Neural cell (in vitro differentiated cells): Measurements from ENCODE around the gene MRPS34. TPM values are rescaled to one million over a fixed set of nuclear protein-coding genes. Genes with fewer than 3 reads are reported as not detected.

Experiments
- H2AFZ ChIP-seq: fragments of 200-600, 300-800 bp; sonication (generic), shearing (Covaris generic); 2 replicates; pipeline ENCODE4 v1.6.0; 2014; ENCODE audit warnings: low read depth, mild to moderate bottlenecking, antibody characterized with exemption, low read length, moderate library complexity
- H3F3A ChIP-seq: fragments of 200-600 bp; shearing (Covaris generic); 2 replicates; pipeline ENCODE4 v1.6.1; 2016; ENCODE audit warnings: mild to moderate bottlenecking, moderate library complexity, mixed read lengths, antibody characterized with exemption, low read length; ENCODE audit not compliant: insufficient read depth, poor library complexity, severe bottlenecking
- H3K27ac ChIP-seq: fragments of 200-600, 300-800 bp; sonication (generic), shearing (Covaris generic); 2 replicates; pipeline ENCODE4 v1.5.1; 2014; ENCODE audit warnings: mild to moderate bottlenecking, low read length, moderate library complexity
- H3K27me3 ChIP-seq: fragments of 300-800, 200-600 bp; sonication (generic), shearing (Covaris generic); 2 replicates; pipeline ENCODE4 v1.6.0; 2014; ENCODE audit warnings: mild to moderate bottlenecking, low read depth, low read length, moderate library complexity; ENCODE audit not compliant: insufficient read depth
- H3K36me3 ChIP-seq: fragments of 300-800, 200-600 bp; sonication (generic), shearing (Covaris generic); 2 replicates; pipeline ENCODE4 v1.5.1; 2014; ENCODE audit warnings: mild to moderate bottlenecking, antibody characterized with exemption, low read length, moderate library complexity; ENCODE audit not compliant: insufficient read depth
- H3K4me2 ChIP-seq: fragments of 300-800, 200-600 bp; sonication (generic), shearing (Covaris generic); 2 replicates; pipeline ENCODE4 v1.6.0; 2014; ENCODE audit warnings: mild to moderate bottlenecking, low read length
- H3K4me3 ChIP-seq: fragments of 300-800, 200-600 bp; sonication (generic), shearing (Covaris generic); 2 replicates; pipeline ENCODE4 v1.5.1; 2014; ENCODE audit warnings: mild to moderate bottlenecking, low read length, moderate library complexity
- H3K79me2 ChIP-seq: fragments of 200-600 bp; shearing (Covaris generic); replicated peaks from 2 replicates; pipeline ENCODE4 v1.6.0; 2014; ENCODE audit warnings: mild to moderate bottlenecking, low read length, moderate library complexity; ENCODE audit not compliant: insufficient read depth
- H3K9ac ChIP-seq: fragments of 300-800, 200-600 bp; sonication (generic), shearing (Covaris generic); 2 replicates; pipeline ENCODE4 v1.6.1; 2016; ENCODE audit warnings: mild to moderate bottlenecking, low read length, mixed read lengths
- H3K9me2 ChIP-seq: fragments of 200-600 bp; shearing (Covaris generic); 2 replicates; pipeline ENCODE4 v1.6.1; 2016; ENCODE audit warnings: mild to moderate bottlenecking, low read length, mixed read lengths; ENCODE audit not compliant: insufficient read depth
- H3K9me3 ChIP-seq: fragments of 200-600, 300-800 bp; sonication (generic), shearing (Covaris generic); 2 replicates; pipeline ENCODE4 v1.6.1; 2016; ENCODE audit warnings: mild to moderate bottlenecking, mixed run types, low read length, moderate library complexity, mixed read lengths
- H4K20me1 ChIP-seq: fragments of 200-600 bp; shearing (Covaris generic); 2 replicates; pipeline ENCODE4 v1.6.1; 2016; ENCODE audit warnings: mild to moderate bottlenecking, mixed run types; ENCODE audit not compliant: insufficient read depth
- CTCF ChIP-seq: fragments of 450-650 bp; IDR thresholded peaks from 2 replicates; pipeline ENCODE4 v1.5.1; 2014; ENCODE audit warnings: antibody characterized with exemption, mild to moderate bottlenecking, moderate library complexity; ENCODE audit not compliant: poor library complexity, severe bottlenecking
- EP300 ChIP-seq: fragments of 450-650 bp; conservative IDR thresholded peaks from 2 replicates; pipeline ENCODE4 v1.6.1; 2014; ENCODE audit warnings: antibody characterized with exemption, mild to moderate bottlenecking, moderate library complexity; ENCODE audit not compliant: poor library complexity, severe bottlenecking
- EZH2 ChIP-seq: fragments of 200-600, 300-800 bp; shearing (Covaris generic), sonication (generic); IDR thresholded peaks from 2 replicates; pipeline ENCODE4 v1.6.1; 2014; ENCODE audit warnings: antibody characterized with exemption, low read length, borderline replicate concordance, mild to moderate bottlenecking; ENCODE audit not compliant: insufficient read depth, poor library complexity, severe bottlenecking
- MXI1 ChIP-seq: fragments of 450-650 bp; conservative IDR thresholded peaks from 2 replicates; pipeline ENCODE4 v1.6.1; 2014; ENCODE audit warnings: antibody characterized with exemption, mild to moderate bottlenecking; ENCODE audit not compliant: poor library complexity, severe bottlenecking
- POLR2AphosphoS5 ChIP-seq: IDR thresholded peaks from 2 replicates; pipeline ENCODE4 v1.6.1; 2012
- RAD21 ChIP-seq: fragments of 450-650 bp; conservative IDR thresholded peaks from 2 replicates; pipeline ENCODE4 v1.6.1; 2014; ENCODE audit warnings: antibody characterized with exemption, mild to moderate bottlenecking, moderate library complexity
- SMC3 ChIP-seq: fragments of 450-650 bp; conservative IDR thresholded peaks from 2 replicates; pipeline ENCODE4 v1.6.1; 2014; ENCODE audit warnings: antibody characterized with exemption, mild to moderate bottlenecking, moderate library complexity; ENCODE audit not compliant: poor library complexity
- TAF1 ChIP-seq: IDR thresholded peaks from 2 replicates; pipeline ENCODE4 v1.6.1; 2012; ENCODE audit warnings: low read depth
- polyA plus RNA-seq: library from polyadenylated mRNA; depleted of rRNA; stranded (reverse); fragments of >200 nt; gene quantifications from 2 replicates; pipeline ENCODE4 v1.2.3, GENCODE V29; 2014
- TF ChIP-seq, protein P1 (sequence below): IDR thresholded peaks from 2 replicates; pipeline ENCODE4 v1.6.1; 2012; ENCODE audit warnings: borderline replicate concordance

The MRPS34 gene
- polyA plus RNA-seq, 1 donor from 2014 or later = 113 TPM

DNA sequence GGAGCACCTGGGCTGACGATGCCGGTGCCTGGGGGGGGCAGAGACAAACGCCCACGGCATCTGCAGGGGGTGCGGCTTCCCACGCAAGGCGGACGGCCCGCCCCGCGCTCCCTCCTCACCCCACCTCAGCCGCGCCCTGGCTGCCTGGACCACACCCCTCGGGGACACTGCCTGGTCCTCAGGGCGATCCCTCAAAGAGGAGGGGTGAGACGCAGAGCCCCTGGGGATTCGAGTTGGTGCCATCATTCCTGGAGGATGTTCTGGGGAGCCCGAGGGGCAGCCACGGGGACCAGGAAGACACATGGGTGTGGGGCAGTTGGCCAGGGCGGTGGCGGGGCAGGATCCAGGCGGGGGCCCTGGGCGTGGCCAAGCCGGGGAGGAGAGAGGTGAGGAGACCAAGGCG is 16.7 kb upstream of the MRPS34 start:
- Histone ChIP-seq H2AFZ (no peak overlapping the region), H3K9me2 (no peaks in the 10 kb centered on the region), H3K27ac (no peak overlapping the region), H3K4me2 (no peak overlapping the region), H4K20me1 (no peaks in the 10 kb centered on the region), H3K4me3 (no peak overlapping the region), H3K27me3 (no peaks in the 10 kb centered on the region), H3F3A (no peaks in the 10 kb centered on the region), H3K9ac (no peak overlapping the region), H3K79me2 (peaks cover 6% of the 10 kb centered on the region), H3K36me3 (no peaks in the 10 kb centered on the region), H3K9me3 (no peaks in the 10 kb centered on the region)
- TF ChIP-seq CTCF (no peak), POLR2AphosphoS5 (no peak), TAF1 (no peak), MXI1 (no peak), EP300 (no peak), SMC3 (no peak), RAD21 (no peak), EZH2 (no peak)
- TF ChIP-seq, protein P1, sequence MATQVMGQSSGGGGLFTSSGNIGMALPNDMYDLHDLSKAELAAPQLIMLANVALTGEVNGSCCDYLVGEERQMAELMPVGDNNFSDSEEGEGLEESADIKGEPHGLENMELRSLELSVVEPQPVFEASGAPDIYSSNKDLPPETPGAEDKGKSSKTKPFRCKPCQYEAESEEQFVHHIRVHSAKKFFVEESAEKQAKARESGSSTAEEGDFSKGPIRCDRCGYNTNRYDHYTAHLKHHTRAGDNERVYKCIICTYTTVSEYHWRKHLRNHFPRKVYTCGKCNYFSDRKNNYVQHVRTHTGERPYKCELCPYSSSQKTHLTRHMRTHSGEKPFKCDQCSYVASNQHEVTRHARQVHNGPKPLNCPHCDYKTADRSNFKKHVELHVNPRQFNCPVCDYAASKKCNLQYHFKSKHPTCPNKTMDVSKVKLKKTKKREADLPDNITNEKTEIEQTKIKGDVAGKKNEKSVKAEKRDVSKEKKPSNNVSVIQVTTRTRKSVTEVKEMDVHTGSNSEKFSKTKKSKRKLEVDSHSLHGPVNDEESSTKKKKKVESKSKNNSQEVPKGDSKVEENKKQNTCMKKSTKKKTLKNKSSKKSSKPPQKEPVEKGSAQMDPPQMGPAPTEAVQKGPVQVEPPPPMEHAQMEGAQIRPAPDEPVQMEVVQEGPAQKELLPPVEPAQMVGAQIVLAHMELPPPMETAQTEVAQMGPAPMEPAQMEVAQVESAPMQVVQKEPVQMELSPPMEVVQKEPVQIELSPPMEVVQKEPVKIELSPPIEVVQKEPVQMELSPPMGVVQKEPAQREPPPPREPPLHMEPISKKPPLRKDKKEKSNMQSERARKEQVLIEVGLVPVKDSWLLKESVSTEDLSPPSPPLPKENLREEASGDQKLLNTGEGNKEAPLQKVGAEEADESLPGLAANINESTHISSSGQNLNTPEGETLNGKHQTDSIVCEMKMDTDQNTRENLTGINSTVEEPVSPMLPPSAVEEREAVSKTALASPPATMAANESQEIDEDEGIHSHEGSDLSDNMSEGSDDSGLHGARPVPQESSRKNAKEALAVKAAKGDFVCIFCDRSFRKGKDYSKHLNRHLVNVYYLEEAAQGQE = no peak

DNA sequence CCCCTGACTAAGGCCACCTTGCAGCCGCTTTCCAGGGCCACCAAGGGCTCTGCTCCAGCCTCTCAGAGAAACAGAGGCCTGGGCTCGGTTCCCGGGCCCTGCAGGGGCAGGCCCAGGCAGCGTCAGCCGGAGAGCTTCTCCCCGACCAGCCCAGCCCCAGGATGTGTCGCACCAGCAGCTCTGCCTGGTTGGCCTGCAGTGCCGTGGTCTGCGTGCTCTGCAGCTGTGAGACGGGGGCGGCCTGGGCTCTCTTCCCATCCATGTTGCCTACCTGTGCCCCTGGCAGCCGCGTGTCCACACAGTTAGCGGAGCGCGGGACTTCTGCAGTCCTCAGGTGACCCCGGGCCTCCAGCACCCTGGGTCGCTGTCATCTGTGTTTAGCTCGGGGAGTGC is 15.8 kb upstream of the MRPS34 start:
- no peak overlapping the region for H3K27ac ChIP-seq
- H4K20me1 ChIP-seq = no peaks in the 10 kb centered on the region
- no peak overlapping the region for H2AFZ ChIP-seq
- H3K4me3 ChIP-seq = no peak overlapping the region
- no peak overlapping the region for H3K4me2 ChIP-seq
- no peaks in the 10 kb centered on the region for H3K9me2 ChIP-seq
- no peaks in the 10 kb centered on the region for H3F3A ChIP-seq
- no peaks in the 10 kb centered on the region for H3K27me3 ChIP-seq
- no peak overlapping the region for H3K9ac ChIP-seq
- peaks cover 14% of the 10 kb centered on the region for H3K79me2 ChIP-seq
- H3K36me3 ChIP-seq = no peaks in the 10 kb centered on the region
- TF ChIP-seq RAD21 (no peak), EP300 (no peak), MXI1 (no peak), SMC3 (no peak), EZH2 (no peak), TAF1 (no peak)
- TF ChIP-seq, protein P1 = no peak
- H3K9me3 ChIP-seq = no peaks in the 10 kb centered on the region
